GM06990 (cell line): Measurements from ENCODE around the gene PTPRD.

Experiments
- DNase-seq: peaks from one replicate; pipeline ENCODE4 v3.0.0-alpha.2; 2011; ENCODE audit not compliant: insufficient read length; ENCODE audit errors: extremely low read depth
- H3K27me3 ChIP-seq: replicated peaks from 2 replicates; pipeline ENCODE4 v1.6.0; 2011; ENCODE audit warnings: low read length; ENCODE audit not compliant: control insufficient read depth, insufficient read depth
- H3K36me3 ChIP-seq: 2 replicates; pipeline ENCODE4 v1.5.1; 2011; ENCODE audit warnings: low read length; ENCODE audit not compliant: control insufficient read depth, insufficient read depth
- H3K4me3 ChIP-seq: replicated peaks from 2 replicates; pipeline ENCODE4 v1.5.1; 2011; ENCODE audit warnings: low read depth, mild to moderate bottlenecking, control low read depth, low read length
- TF ChIP-seq, protein P1 (sequence below): IDR thresholded peaks from 2 replicates; pipeline ENCODE4 v1.5.1; 2011; ENCODE audit warnings: low read length, control low read depth, mild to moderate bottlenecking, inconsistent platforms; ENCODE audit not compliant: insufficient read depth, poor library complexity, severe bottlenecking

PTPRD gene

GRCh38 chr9:8420416-8420815 is 2192.4 kb downstream of the PTPRD start:
- Histone ChIP-seq H3K36me3 (no peaks in the 10 kb centered on the region), H3K27me3 (no peaks in the 10 kb centered on the region), H3K4me3 (no peak overlapping the region)
- no peak for DNase-seq
- TF ChIP-seq, protein P1, sequence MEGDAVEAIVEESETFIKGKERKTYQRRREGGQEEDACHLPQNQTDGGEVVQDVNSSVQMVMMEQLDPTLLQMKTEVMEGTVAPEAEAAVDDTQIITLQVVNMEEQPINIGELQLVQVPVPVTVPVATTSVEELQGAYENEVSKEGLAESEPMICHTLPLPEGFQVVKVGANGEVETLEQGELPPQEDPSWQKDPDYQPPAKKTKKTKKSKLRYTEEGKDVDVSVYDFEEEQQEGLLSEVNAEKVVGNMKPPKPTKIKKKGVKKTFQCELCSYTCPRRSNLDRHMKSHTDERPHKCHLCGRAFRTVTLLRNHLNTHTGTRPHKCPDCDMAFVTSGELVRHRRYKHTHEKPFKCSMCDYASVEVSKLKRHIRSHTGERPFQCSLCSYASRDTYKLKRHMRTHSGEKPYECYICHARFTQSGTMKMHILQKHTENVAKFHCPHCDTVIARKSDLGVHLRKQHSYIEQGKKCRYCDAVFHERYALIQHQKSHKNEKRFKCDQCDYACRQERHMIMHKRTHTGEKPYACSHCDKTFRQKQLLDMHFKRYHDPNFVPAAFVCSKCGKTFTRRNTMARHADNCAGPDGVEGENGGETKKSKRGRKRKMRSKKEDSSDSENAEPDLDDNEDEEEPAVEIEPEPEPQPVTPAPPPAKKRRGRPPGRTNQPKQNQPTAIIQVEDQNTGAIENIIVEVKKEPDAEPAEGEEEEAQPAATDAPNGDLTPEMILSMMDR: no peak

DNA sequence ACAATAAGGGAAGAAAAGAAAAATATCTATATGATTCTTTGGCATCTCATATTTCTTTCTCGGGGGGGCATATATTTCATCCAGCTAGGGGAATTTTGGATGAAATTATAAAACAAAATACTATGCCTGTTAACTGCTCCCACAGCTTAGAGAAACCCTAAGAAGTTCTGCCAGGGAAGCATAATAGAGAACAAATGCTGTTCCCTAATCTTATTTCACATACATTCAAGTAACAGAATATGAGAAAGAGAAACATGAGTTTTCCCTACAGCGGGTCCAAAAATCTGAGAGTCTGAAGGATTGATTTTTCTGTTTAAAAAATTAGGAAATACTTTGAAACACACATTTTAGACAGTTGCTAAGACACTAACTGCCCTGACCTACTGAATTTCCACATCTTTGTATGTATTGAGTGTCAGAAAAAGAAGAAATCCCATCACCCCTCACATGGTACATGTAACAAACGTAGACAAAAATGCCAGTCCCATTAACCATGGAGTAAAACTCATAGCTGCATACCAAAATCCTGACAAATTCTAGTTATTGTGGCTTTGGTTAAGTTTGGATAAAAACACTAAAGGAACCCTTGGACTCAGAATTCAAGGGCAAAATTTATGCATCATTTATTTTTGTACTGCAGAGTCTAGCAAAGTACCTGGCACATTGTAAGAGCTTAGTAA is 2193.1 kb downstream of the PTPRD start:
- TF ChIP-seq, protein P1: no peak
- H3K27me3 ChIP-seq: no peaks in the 10 kb centered on the region
- H3K36me3 ChIP-seq: no peaks in the 10 kb centered on the region
- H3K4me3 ChIP-seq: no peak overlapping the region
- DNase-seq: no peak

GRCh38 chr9:8417341-8417740 is 2195.5 kb downstream of the PTPRD start:
- DNase-seq: no peak
- TF ChIP-seq, protein P1: no peak
- no peaks in the 10 kb centered on the region for H3K27me3 ChIP-seq
- H3K36me3 ChIP-seq: no peaks in the 10 kb centered on the region
- H3K4me3 ChIP-seq: no peak overlapping the region

GRCh38 chr9:8412327-8412726 is 2200.5 kb downstream of the PTPRD start:
- H3K27me3 ChIP-seq: no peaks in the 10 kb centered on the region
- no peak for DNase-seq
- no peaks in the 10 kb centered on the region for H3K36me3 ChIP-seq
- no peak overlapping the region for H3K4me3 ChIP-seq
- TF ChIP-seq, protein P1: no peak

DNA sequence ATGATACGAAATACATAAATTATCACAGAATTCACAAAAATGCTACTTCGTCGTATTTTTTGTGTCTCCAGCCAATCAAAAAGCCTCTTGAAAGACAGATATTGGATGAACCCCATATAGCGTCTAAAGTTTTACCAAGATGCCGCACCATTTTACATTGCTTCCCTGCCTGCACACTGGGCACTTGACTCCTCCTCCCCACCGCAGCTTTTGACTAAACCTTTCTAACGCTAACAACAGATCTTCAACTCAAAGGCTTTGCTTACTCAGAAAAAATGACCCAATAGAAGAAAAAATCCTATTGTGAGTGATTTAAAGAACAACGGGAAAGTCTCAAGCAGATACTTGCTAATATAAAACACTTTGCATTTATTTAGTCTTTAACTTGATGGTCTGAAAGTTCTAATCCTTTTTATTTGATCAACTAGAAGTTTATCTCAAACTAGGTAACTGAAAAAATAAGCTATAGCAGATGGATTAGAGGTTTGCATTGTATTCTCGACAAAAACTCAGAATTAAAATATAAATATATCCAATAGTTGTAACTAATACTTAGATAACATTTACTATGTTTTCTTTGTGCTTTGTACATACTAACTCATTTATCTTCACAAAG is 2204.1 kb downstream of the PTPRD start:
- H3K4me3 ChIP-seq: no peak overlapping the region
- TF ChIP-seq, protein P1: no peak
- DNase-seq: no peak
- H3K36me3 ChIP-seq: no peaks in the 10 kb centered on the region
- no peaks in the 10 kb centered on the region for H3K27me3 ChIP-seq
